A549 (cell line): ENCODE results near the gene TMEM101. TPM values are rescaled to one million over a fixed set of nuclear protein-coding genes. Genes with fewer than 3 reads are reported as not detected.

Experiments used
- ATAC-seq, 2 experiments: fragments of 200-7000 bp in 1 of 2; fragments of >200 bp in 1 of 2; cut with Nextera tagmentation in 1 of 2; cut with Tn5 transposase in 1 of 2; 3 replicates each; pipeline versions ENCODE4 v1.8.0 to v1.9.1; 2018 to 2020; ENCODE audit warnings: mild to moderate bottlenecking in 1 of 2, moderate library complexity in 1 of 2
- CTCF ChIA-PET: fragments of 300-600 bp; sonication (Branson Sonifier 250); formaldehyde crosslinking; extraction: SDS; loops from one replicate; lab custom pipeline; 2021; ENCODE audit warnings: antibody characterized with exemption, inconsistent platforms; lab: Yijun Ruan, JAX
- POLR2A ChIA-PET: fragments of 350-600 bp; formaldehyde crosslinking; extraction: SDS; loops from one replicate; lab custom pipeline; 2021; ENCODE audit warnings: antibody characterized with exemption, inconsistent platforms; lab: Yijun Ruan, JAX
- DNase-seq, 2 experiments: peaks; one replicate each; pipeline versions ENCODE4 v3.0.0 to v3.0.0-alpha.2; 2011 to 2016; ENCODE audit warnings: low read depth in 1 of 2, low spot score in 1 of 2
- FAIRE-seq: peaks from 2 replicates; lab custom pipeline; 2011; peaks lifted over from hg19 to GRCh38; lab: Jason Lieb, UNC
- H3K27ac ChIP-seq, 2 experiments: fragments of >200 bp; sonication (Bioruptor Twin); formaldehyde crosslinking; 3 replicates each; pipeline ENCODE4 v1.5.1; 2016 to 2017
- H3K4me1 ChIP-seq: fragments of >200 bp; sonication (Bioruptor Twin); formaldehyde crosslinking; 3 replicates; pipeline ENCODE4 v1.6.1; 2016
- H3K4me2 ChIP-seq: fragments of >200 bp; sonication (Bioruptor Twin); formaldehyde crosslinking; 3 replicates; pipeline ENCODE4 v1.6.1; 2016
- H3K4me3 ChIP-seq: fragments of >200 bp; sonication (Bioruptor Twin); formaldehyde crosslinking; 3 replicates; pipeline ENCODE4 v1.5.1; 2016
- H3K9me3 ChIP-seq: fragments of >200 bp; sonication (Bioruptor Twin); formaldehyde crosslinking; 3 replicates; pipeline ENCODE4 v1.6.1; 2016
- ATOH8 ChIP-seq: fragments of 250-450 bp; sonication (Bioruptor Pico); IDR thresholded peaks from 2 replicates; pipeline ENCODE4 v1.5.0; 2020; ENCODE audit warnings: low read depth, mild to moderate bottlenecking, moderate library complexity
- BHLHE40 ChIP-seq: IDR thresholded peaks from 2 replicates; pipeline ENCODE4 v1.6.1; 2012; ENCODE audit warnings: low read depth, low read length, inconsistent platforms
- CHD2 ChIP-seq: fragments of 150-350 bp; IDR thresholded peaks from 2 replicates; pipeline ENCODE4 v1.6.1; 2014; ENCODE audit warnings: low read length; ENCODE audit not compliant: partially characterized antibody
- CTCF ChIP-seq: fragments of >200 bp; sonication (Bioruptor Twin); formaldehyde crosslinking; IDR thresholded peaks from 3 replicates; pipeline ENCODE4 v1.5.1; 2016
- E2F6 ChIP-seq: IDR thresholded peaks from 2 replicates; pipeline ENCODE4 v1.6.1; 2012; ENCODE audit warnings: low read depth, borderline replicate concordance
- EHF ChIP-seq: fragments of 250-450 bp; sonication (Bioruptor Pico); IDR thresholded peaks from 2 replicates; pipeline ENCODE4 v1.5.0; 2020; ENCODE audit warnings: mild to moderate bottlenecking
- EHMT2 ChIP-seq: fragments of 200-600 bp; sonication (generic); IDR thresholded peaks from 2 replicates; pipeline ENCODE4 v1.6.1; 2016; ENCODE audit warnings: antibody characterized with exemption, low read depth, mild to moderate bottlenecking, moderate library complexity
- FOSB ChIP-seq: fragments of 250-450 bp; sonication (Bioruptor Pico); IDR thresholded peaks from 2 replicates; pipeline ENCODE4 v1.5.0; 2020; ENCODE audit warnings: mild to moderate bottlenecking, moderate library complexity
- HOXB5 ChIP-seq: fragments of 250-450 bp; sonication (Bioruptor Pico); IDR thresholded peaks from 2 replicates; pipeline ENCODE4 v1.5.0; 2020; ENCODE audit warnings: mild to moderate bottlenecking, moderate library complexity
- JUN ChIP-seq, 2 experiments: fragments of >200 bp; sonication (Bioruptor Twin); formaldehyde crosslinking; IDR thresholded peaks; 2 replicates in 1 of 2; 3 replicates in 1 of 2; pipeline ENCODE4 v1.6.1; 2016 to 2017
- NR3C1 ChIP-seq: fragments of >200 bp; sonication (Bioruptor Twin); formaldehyde crosslinking; IDR thresholded peaks from 3 replicates; pipeline ENCODE4 v1.6.1; 2017
- PHF8 ChIP-seq: fragments of 200-600 bp; sonication (generic); IDR thresholded peaks from 2 replicates; pipeline ENCODE4 v1.6.1; 2016; ENCODE audit warnings: low read depth, mild to moderate bottlenecking, antibody characterized with exemption, moderate library complexity, borderline replicate concordance
- POLR2AphosphoS2 ChIP-seq: conservative IDR thresholded peaks from 2 replicates; pipeline ENCODE4 v1.6.1; 2012; ENCODE audit warnings: low read length, improper control_type of control experiment, inconsistent platforms
- RAD21 ChIP-seq, 2 experiments: fragments of >200 bp in 1 of 2; sonication (Bioruptor Twin) in 1 of 2; formaldehyde crosslinking in 1 of 2; IDR thresholded peaks in 1 of 2; conservative IDR thresholded peaks in 1 of 2; 2 replicates in 1 of 2; 3 replicates in 1 of 2; pipeline ENCODE4 v1.6.1; 2012 to 2018; ENCODE audit warnings: inconsistent platforms in 1 of 2
- REST ChIP-seq: fragments of 200-600 bp; sonication (generic); IDR thresholded peaks from 2 replicates; pipeline ENCODE4 v1.6.1; 2016; ENCODE audit warnings: antibody characterized with exemption, mild to moderate bottlenecking, moderate library complexity
- RNF2 ChIP-seq: fragments of 200-600 bp; sonication (generic); IDR thresholded peaks from 2 replicates; pipeline ENCODE4 v1.6.1; 2016; ENCODE audit warnings: low read depth, mild to moderate bottlenecking, antibody characterized with exemption, moderate library complexity, borderline replicate concordance
- SREBF2 ChIP-seq: fragments of 450-650 bp; IDR thresholded peaks from 2 replicates; pipeline ENCODE4 v1.6.1; 2014; ENCODE audit warnings: mild to moderate bottlenecking, moderate library complexity
- ZC3H11A ChIP-seq: fragments of 450-650 bp; IDR thresholded peaks from 2 replicates; pipeline ENCODE4 v1.6.1; 2014; ENCODE audit warnings: antibody characterized with exemption, mild to moderate bottlenecking
- ZFP36 ChIP-seq: fragments of 450-650 bp; IDR thresholded peaks from 2 replicates; pipeline ENCODE4 v1.6.1; 2014; ENCODE audit warnings: borderline replicate concordance; ENCODE audit not compliant: partially characterized antibody
- WGBS: methylation state at CpG from one replicate; pipeline ENCODE4 v1.1.6; 2017; ENCODE audit errors: missing lambda C conversion rate; 5-methylcytosine and 5-hydroxymethylcytosine counted together
- polyA plus RNA-seq, 4 experiments: library from polyadenylated mRNA; depleted of rRNA in 3 of 4; stranded (reverse); fragments of >200 nt; fragmentation: RNase III in 1 of 4; extraction: RNeasy Plus Mini Kit Qiagen cat#74134 plus additional on column Dnase treatment in 1 of 4; gene quantifications; 2 replicates in 3 of 4; 3 replicates in 1 of 4; pipeline ENCODE4 v1.2.3, GENCODE V29; 2011 to 2017
- TF ChIP-seq, protein P1 (sequence below): IDR thresholded peaks from 2 replicates; pipeline ENCODE4 v1.6.1; 2012

TMEM101 gene
- polyA plus RNA-seq, 2 of the 4 experiments (the other 2 are of a cell fraction) = 32.2 to 38.2 TPM

DNA sequence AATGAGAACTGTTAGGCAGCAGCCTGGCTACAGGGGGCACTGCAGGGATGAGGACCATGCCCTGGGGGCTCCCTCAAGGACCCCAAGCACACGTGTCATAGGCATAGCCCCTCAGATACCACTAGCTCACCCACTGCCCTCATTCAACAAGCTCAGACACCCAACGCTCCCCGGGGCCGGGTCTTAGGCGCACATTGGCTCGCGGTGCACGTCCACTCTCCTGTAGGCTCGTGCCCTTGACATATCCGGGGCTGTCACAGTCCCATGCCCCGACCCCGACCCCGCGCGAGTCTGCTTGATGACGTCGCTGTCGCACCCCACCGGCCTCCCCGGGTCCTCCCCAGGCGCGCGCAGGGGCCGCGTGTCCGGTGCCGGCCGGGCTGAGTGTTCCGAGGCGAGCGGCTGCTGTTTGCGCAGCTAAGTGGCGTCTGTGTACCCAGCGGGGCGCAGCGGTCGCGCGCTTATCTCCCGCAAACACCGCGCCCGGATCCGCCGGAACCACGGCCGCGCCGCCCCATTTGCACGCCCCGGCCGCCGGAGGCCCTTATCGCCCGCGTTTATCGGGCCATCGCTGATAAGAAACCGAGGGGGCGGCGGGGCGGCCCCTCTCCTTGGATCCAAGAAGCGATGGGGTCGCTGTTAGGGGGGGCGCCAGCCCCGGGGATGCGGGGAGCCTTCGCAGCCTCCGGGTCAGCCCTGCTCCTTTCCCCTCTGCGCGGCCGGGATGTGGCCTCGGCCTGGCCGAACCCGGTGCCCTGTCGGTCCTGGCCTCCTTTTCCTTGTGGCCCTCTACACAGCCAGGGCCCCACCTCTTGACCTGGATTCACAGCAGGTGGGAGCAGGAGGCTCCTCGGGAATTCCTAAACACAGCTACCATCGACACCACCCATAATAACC lies 31.0 kb downstream of the TMEM101 start:
- Histone ChIP-seq H3K9me3 (no peaks in the 10 kb centered on the region), H3K4me1 (0 out of 3 replicates have a peak, but pooled peaks cover 8% of the 10 kb centered on the region), H3K4me3 (peak overlapping the region; percentile 59), H3K27ac (peak overlapping the region; percentile 58 to 81; a peak in 5 of 6 replicates), H3K4me2 (peak overlapping the region; percentile 99)
- CTCF ChIA-PET = interaction anchor here (0.5 to 8.7 kb wide), 31 partner anchors 8 to 192 kb away, joined by 3 to 107 read pairs (median 4); partner anchors contain the start of genes MPP2, NAGS and PPY
- no peak for FAIRE-seq
- TF ChIP-seq, protein P1, sequence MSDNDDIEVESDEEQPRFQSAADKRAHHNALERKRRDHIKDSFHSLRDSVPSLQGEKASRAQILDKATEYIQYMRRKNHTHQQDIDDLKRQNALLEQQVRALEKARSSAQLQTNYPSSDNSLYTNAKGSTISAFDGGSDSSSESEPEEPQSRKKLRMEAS = peak; percentile 48; the same call in 1 of the 2 replicates
- peak; percentile 66; the same call in 1 of the 2 replicates for TF ChIP-seq E2F6
- TF ChIP-seq CTCF = peak; percentile 53
- no peak for TF ChIP-seq CHD2
- peak in 1 of 2 experiments; percentile 34 for DNase-seq
- POLR2A ChIA-PET = no interaction called here
- ATAC-seq = peak; percentile 67 to 77
- WGBS = 24% methylated on average over 37 of the region's 78 CpGs

DNA sequence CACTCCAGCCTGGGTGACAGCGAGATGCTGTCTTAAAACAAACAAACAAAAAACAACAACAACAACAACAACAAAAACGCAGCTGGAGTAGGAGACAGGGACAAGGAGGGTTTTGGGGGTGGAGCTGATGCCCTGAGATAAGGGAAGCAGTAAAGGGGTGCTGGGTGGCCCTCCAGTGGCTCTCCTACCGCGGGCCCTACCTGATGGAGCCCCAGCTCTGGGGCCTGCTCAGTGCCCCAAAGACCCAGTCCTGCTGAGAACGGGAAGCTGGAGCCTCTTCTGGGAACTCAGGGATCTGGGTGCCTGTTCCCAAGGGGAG lies 31.6 kb downstream of the TMEM101 start:
- TF ChIP-seq POLR2AphosphoS2 (no peak), HOXB5 (CRISPR knock-in tag) (no peak), RAD21 (conservative IDR thresholded peaks at IDR 0.05 in 1 of 2, IDR thresholded peaks at IDR 0.05 in 1 of 2) (no peak), NR3C1 (no peak), SREBF2 (no peak), FOSB (CRISPR knock-in tag) (no peak), PHF8 (no peak), REST (no peak), ATOH8 (CRISPR knock-in tag) (no peak), ZFP36 (no peak), EHMT2 (no peak), JUN (IDR thresholded peaks at IDR 0.05) (no peak), ZC3H11A (no peak), BHLHE40 (no peak), RNF2 (no peak), EHF (CRISPR knock-in tag) (no peak)
- TF ChIP-seq, protein P1 = no peak
- ChIA-PET CTCF (interaction anchor here (0.5 to 8.7 kb wide), 26 partner anchors 9 to 185 kb away, joined by 3 to 107 read pairs (median 5); partner anchors contain the start of genes MPP2, NAGS and PPY), POLR2A (no interaction called here)
- peak overlapping the region; percentile 59 for H3K4me3 ChIP-seq
- H3K4me1 ChIP-seq = 0 out of 3 replicates have a peak, but pooled peaks cover 8% of the 10 kb centered on the region
- 23% methylated on average over 5 of the region's 5 CpGs for WGBS
- no peak for FAIRE-seq
- no peak; a peak in 1 of 6 replicates for ATAC-seq
- no peaks in the 10 kb centered on the region for H3K9me3 ChIP-seq
- H3K4me2 ChIP-seq = peak overlapping the region; percentile 99
- DNase-seq = no peak
- H3K27ac ChIP-seq = no peak overlapping the region; a peak in 1 of 6 replicates
